AG04449 (cell line): ENCODE data around the gene SNTG2.

Experiments
- CTCF ChIA-PET: fragments of 350-600 bp; formaldehyde crosslinking; extraction: SDS; loops from one replicate; lab custom pipeline; 2021; ENCODE audit warnings: antibody characterized with exemption; lab: Yijun Ruan, JAX
- POLR2A ChIA-PET: fragments of 400-600, 350-600 bp; formaldehyde crosslinking; extraction: SDS; loops from one replicate; lab custom pipeline; 2020; ENCODE audit warnings: antibody characterized with exemption, inconsistent platforms; lab: Yijun Ruan, JAX
- DNase-seq: peaks from one replicate; pipeline ENCODE4 v3.0.0-alpha.2; 2010; ENCODE audit warnings: low read depth, low spot score
- H3K4me3 ChIP-seq: 2 replicates; pipeline ENCODE4 v1.5.1; 2011; ENCODE audit warnings: low read depth, mild to moderate bottlenecking, control low read depth, low read length
- TF ChIP-seq, protein P1 (sequence below): IDR thresholded peaks from one replicate; pipeline ENCODE4 v1.5.1; 2011; ENCODE audit warnings: mild to moderate bottlenecking, moderate library complexity, low read length, control low read depth, inconsistent platforms; ENCODE audit not compliant: insufficient read depth; ENCODE audit errors: missing control alignments

The SNTG2 gene

GRCh38 chr2:919672-920071 is 31.0 kb upstream of the SNTG2 start:
- POLR2A ChIA-PET = no interaction called here
- no peak for DNase-seq
- TF ChIP-seq, protein P1, sequence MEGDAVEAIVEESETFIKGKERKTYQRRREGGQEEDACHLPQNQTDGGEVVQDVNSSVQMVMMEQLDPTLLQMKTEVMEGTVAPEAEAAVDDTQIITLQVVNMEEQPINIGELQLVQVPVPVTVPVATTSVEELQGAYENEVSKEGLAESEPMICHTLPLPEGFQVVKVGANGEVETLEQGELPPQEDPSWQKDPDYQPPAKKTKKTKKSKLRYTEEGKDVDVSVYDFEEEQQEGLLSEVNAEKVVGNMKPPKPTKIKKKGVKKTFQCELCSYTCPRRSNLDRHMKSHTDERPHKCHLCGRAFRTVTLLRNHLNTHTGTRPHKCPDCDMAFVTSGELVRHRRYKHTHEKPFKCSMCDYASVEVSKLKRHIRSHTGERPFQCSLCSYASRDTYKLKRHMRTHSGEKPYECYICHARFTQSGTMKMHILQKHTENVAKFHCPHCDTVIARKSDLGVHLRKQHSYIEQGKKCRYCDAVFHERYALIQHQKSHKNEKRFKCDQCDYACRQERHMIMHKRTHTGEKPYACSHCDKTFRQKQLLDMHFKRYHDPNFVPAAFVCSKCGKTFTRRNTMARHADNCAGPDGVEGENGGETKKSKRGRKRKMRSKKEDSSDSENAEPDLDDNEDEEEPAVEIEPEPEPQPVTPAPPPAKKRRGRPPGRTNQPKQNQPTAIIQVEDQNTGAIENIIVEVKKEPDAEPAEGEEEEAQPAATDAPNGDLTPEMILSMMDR = no peak
- CTCF ChIA-PET = no interaction called here
- no peak overlapping the region for H3K4me3 ChIP-seq

- TF ChIP-seq, protein P1 = no peak
- DNase-seq = no peak
- H3K4me3 ChIP-seq = no peak overlapping the region
- POLR2A ChIA-PET = no interaction called here
- CTCF ChIA-PET = no interaction called here
Observed at GRCh38 chr2:920573-920972, 30.1 kb upstream of the SNTG2 start.

GRCh38 chr2:920999-921398 is 29.6 kb upstream of the SNTG2 start:
- no peak overlapping the region for H3K4me3 ChIP-seq
- CTCF ChIA-PET = no interaction called here
- TF ChIP-seq, protein P1 = no peak
- POLR2A ChIA-PET = no interaction called here
- no peak for DNase-seq

- no peak for DNase-seq
- ChIA-PET POLR2A (no interaction called here), CTCF (interaction anchor here (0.7 kb wide), 1 partner anchor 623 kb away, joined by 3 read pairs; no protein-coding TSS in a partner anchor)
- no peak overlapping the region for H3K4me3 ChIP-seq
- TF ChIP-seq, protein P1 = no peak
Observed at GRCh38 chr2:922185-922584, 28.5 kb upstream of the SNTG2 start.

DNA sequence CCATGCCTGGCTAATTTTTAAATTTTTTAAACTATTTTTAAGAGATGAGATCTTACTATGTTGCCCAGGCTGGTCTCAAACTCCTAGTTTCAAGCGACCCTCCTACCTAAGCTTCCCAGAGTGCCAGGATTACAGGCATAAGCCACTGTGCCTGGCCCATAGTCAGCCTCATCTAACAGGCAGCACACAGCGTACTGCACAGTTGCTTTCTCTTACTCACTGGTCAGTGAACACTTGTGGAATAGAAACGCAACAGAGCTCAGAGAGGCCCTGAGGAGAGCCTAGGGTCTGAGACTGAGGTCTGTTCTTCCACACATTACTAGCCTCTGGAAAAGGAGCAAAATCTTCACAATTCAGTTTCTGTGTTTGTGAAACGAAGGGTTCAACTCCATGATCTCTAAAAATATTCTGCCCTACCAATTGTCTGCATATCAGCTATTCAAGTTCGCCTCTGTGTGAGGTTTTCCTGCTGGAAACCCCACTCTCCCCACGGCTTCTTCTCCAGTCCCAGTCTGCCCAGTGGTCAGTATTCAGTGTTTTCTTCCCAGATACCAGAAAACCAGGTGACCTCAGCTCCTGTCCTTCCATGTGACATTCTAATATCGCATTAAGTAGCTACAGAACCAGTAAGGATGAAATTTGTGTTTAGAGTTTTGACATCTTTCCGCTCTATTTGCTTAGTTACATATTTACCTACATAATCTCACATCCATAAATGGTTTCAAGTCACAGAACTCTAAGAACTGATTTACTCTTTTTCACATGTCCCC is 26.6 kb upstream of the SNTG2 start:
- no peak for DNase-seq
- ChIA-PET POLR2A (no interaction called here), CTCF (no interaction called here)
- TF ChIP-seq, protein P1 = no peak
- no peak overlapping the region for H3K4me3 ChIP-seq

GRCh38 chr2:924701-925100 is 25.9 kb upstream of the SNTG2 start:
- POLR2A ChIA-PET = no interaction called here
- DNase-seq = no peak
- CTCF ChIA-PET = no interaction called here
- TF ChIP-seq, protein P1 = no peak
- H3K4me3 ChIP-seq = no peak overlapping the region
